Kidney (tissue), 14 donors: Measurements from ENCODE around the gene MTMR2. TPM values are rescaled to one million over a fixed set of nuclear protein-coding genes. Genes with fewer than 3 reads are reported as not detected.

Experiments used
- DNase-seq, 5 donors: peaks; one replicate each; pipeline ENCODE4 v3.0.0-alpha.2; 2013 to 2020
- FAIRE-seq: peaks from 2 replicates; lab custom pipeline; 2012; peaks lifted over from hg19 to GRCh38; lab: Jason Lieb, UNC
- H3K27ac ChIP-seq, 2 donors: one replicate each; pipeline ENCODE4 v1.7.0; 2013; ENCODE audit warnings: low read depth in 2 of 2, low read length in 2 of 2, inconsistent platforms in 1 of 2
- H3K27me3 ChIP-seq: one replicate; pipeline ENCODE4 v1.7.1; 2013; ENCODE audit warnings: low read length, inconsistent platforms; ENCODE audit not compliant: control insufficient read depth, insufficient read depth
- H3K36me3 ChIP-seq, 3 donors: one replicate each; pipeline versions ENCODE4 v1.7.0 to v1.7.1; 2013; ENCODE audit warnings: low read length in 3 of 3, control low read depth in 1 of 3, inconsistent platforms in 1 of 3; ENCODE audit not compliant: insufficient read depth in 3 of 3, control insufficient read depth in 2 of 3
- H3K4me1 ChIP-seq, 3 donors: one replicate each; pipeline versions ENCODE4 v1.7.0 to v1.7.1; 2013; ENCODE audit warnings: low read length in 3 of 3, inconsistent platforms in 1 of 3, low read depth in 1 of 3; ENCODE audit not compliant: control insufficient read depth in 2 of 3, insufficient read depth in 2 of 3
- H3K4me3 ChIP-seq, 3 donors: one replicate each; pipeline versions ENCODE4 v1.7.0 to v1.8.1; 2013; ENCODE audit warnings: low read length in 3 of 3, control low read depth in 1 of 3, inconsistent platforms in 1 of 3
- H3K9ac ChIP-seq, 3 donors: one replicate each; pipeline versions ENCODE4 v1.7.0 to v1.7.1; 2013; ENCODE audit warnings: low read length in 3 of 3, control low read depth in 1 of 3, inconsistent platforms in 1 of 3
- H3K9me3 ChIP-seq, 3 donors: one replicate each; pipeline versions ENCODE4 v1.7.0 to v1.7.1; 2013; ENCODE audit warnings: low read length in 3 of 3, control low read depth in 1 of 3, inconsistent platforms in 1 of 3; ENCODE audit not compliant: control insufficient read depth in 2 of 3, insufficient read depth in 1 of 3
- CTCF ChIP-seq: IDR thresholded peaks from 3 replicates; pipeline ENCODE4 v1.5.1; 2012; ENCODE audit warnings: mild to moderate bottlenecking, moderate library complexity, borderline replicate concordance; ENCODE audit not compliant: insufficient read depth; ENCODE audit errors: extremely low read depth
- intact Hi-C: fragments of 100-400 bp; cut with DNase I; formaldehyde crosslinking; loops from one replicate; pipeline ENCODE4 v1.11.1; 2022
- polyA plus RNA-seq: library from polyadenylated mRNA; stranded (reverse); fragments of 350-450 nt; fragmentation: Illumina TruSeq; extraction: RNeasy Lipid Tissue Mini Kit (QIAGEN cat#74804); gene quantifications from one replicate; pipeline ENCODE4 v1.2.3, GENCODE V29; 2014; ENCODE audit warnings: low read depth, low replicate concordance; ENCODE audit not compliant: insufficient read depth
- total RNA-seq: library from RNA; stranded (reverse); fragmentation: NEBNext Ultra II Directional; extraction: Animal tissue kit (Norgen Biotek cat#: 25700); gene quantifications from one replicate; pipeline ENCODE4 v1.2.1, GENCODE V29; 2021
- donor health status: control.
- donor health status: control.
- donor health status: control.
- donor health status: control.
- donor health status: control.
- donor health status: DM: yes; HTN: yes; CAD: no.
- donor health status: Normal renal cell carcinoma (clear cell type).

Gene MTMR2
- total and polyA plus RNA-seq, 2 donors from 2014 or later, result 17.4 to 37.4 TPM

- H3K27me3 ChIP-seq, result no peaks in the 10 kb centered on the region
- H3K27ac ChIP-seq, result no peak overlapping the region
- peak; percentile 47 for TF ChIP-seq CTCF
- no peak overlapping the region for H3K9ac ChIP-seq
- peaks cover 4 to 11% (median 8%) of the 10 kb centered on the region in 3 donors for H3K36me3 ChIP-seq
- intact Hi-C loops, result no loop called here
- no peak overlapping the region for H3K4me3 ChIP-seq
- DNase-seq (peak in 3 of 5 donors; percentile 41 to 75 (median 58)), FAIRE-seq (peak; percentile 96)
- H3K9me3 ChIP-seq, result no peaks in the 10 kb centered on the region
- H3K4me1 ChIP-seq, result no peaks in the 10 kb centered on the region
Observed at GRCh38 chr11:95849087-95849825, 74.7 kb downstream of the MTMR2 start.

- Histone ChIP-seq H3K27me3 (no peaks in the 10 kb centered on the region), H3K9me3 (no peaks in the 10 kb centered on the region), H3K36me3 (peaks cover 4 to 13% (median 12%) of the 10 kb centered on the region in 3 donors), H3K9ac (no peak overlapping the region), H3K4me1 (no peaks in the 10 kb centered on the region), H3K27ac (no peak overlapping the region), H3K4me3 (no peak overlapping the region)
- TF ChIP-seq CTCF, result no peak
- FAIRE-seq, result no peak
- no peak for DNase-seq
- intact Hi-C loops, result no loop called here
Observed at GRCh38 chr11:95845167-95845566, 78.7 kb downstream of the MTMR2 start.

- Histone ChIP-seq H3K4me1 (no peaks in the 10 kb centered on the region), H3K9me3 (no peaks in the 10 kb centered on the region), H3K4me3 (no peak overlapping the region), H3K27me3 (no peaks in the 10 kb centered on the region), H3K27ac (no peak overlapping the region), H3K9ac (no peak overlapping the region), H3K36me3 (peaks cover 0 to 23% (median 17%) of the 10 kb centered on the region in 3 donors)
- intact Hi-C loops, result no loop called here
- TF ChIP-seq CTCF, result peak; percentile 84
- peak in 4 of 5 donors; percentile 55 to 93 (median 75) for DNase-seq
- peak; percentile 79 for FAIRE-seq
Observed at GRCh38 chr11:95835768-95836488, 88.0 kb downstream of the MTMR2 start.
